Measurements from ENCODE around the gene NHLRC2. TPM values are rescaled to one million over a fixed set of nuclear protein-coding genes. Genes with fewer than 3 reads are reported as not detected.

The NHLRC2 gene
- total and polyA plus RNA-seq, 2 donors from 2014 or later: 4.5 to 40.8 TPM

DNA sequence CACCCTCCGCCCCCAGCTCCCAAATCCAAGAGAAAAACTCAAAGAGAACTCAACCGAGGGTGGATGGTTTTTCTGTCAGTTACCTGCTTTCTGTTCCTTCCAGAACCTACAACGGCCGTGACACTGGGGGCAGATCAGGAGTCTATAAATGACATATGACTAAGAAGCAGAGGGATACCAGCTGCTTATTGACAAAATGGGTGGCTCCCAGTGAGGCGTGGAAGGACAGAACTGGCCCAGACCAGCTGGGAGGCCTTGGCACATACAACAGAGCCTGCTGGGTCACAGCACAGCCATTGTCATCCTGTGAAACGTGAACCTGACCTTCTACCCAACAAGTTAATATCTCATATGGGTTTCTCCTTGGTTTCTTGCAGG, 104.9 kb downstream of the NHLRC2 start:
- intact Hi-C loops (cut with DNase I): no loop called here
- FAIRE-seq: no peak
- Histone ChIP-seq H3K4me3 (ENCODE audit: low read length in 3 of 3) (no peak overlapping the region), H3K9ac (ENCODE audit: low read length in 3 of 3) (no peak overlapping the region), H3K36me3 (ENCODE audit: control insufficient read depth in 2 of 3, insufficient read depth in 3 of 3, low read length in 3 of 3) (no peaks in the 10 kb centered on the region), H3K4me1 (ENCODE audit: control insufficient read depth in 2 of 3, insufficient read depth in 2 of 3, low read depth in 1 of 3, low read length in 3 of 3) (peaks cover 0 to 8% (median 8%) of the 10 kb centered on the region in 3 donors), H3K27me3 (ENCODE audit: control insufficient read depth, insufficient read depth, low read length) (no peaks in the 10 kb centered on the region), H3K9me3 (ENCODE audit: control insufficient read depth in 2 of 3, insufficient read depth in 1 of 3, low read length in 3 of 3) (no peaks in the 10 kb centered on the region), H3K27ac (ENCODE audit: low read depth in 2 of 2, low read length in 2 of 2) (peak overlapping the region in 1 of 2 donors; percentile 62)
- TF ChIP-seq, protein P1, sequence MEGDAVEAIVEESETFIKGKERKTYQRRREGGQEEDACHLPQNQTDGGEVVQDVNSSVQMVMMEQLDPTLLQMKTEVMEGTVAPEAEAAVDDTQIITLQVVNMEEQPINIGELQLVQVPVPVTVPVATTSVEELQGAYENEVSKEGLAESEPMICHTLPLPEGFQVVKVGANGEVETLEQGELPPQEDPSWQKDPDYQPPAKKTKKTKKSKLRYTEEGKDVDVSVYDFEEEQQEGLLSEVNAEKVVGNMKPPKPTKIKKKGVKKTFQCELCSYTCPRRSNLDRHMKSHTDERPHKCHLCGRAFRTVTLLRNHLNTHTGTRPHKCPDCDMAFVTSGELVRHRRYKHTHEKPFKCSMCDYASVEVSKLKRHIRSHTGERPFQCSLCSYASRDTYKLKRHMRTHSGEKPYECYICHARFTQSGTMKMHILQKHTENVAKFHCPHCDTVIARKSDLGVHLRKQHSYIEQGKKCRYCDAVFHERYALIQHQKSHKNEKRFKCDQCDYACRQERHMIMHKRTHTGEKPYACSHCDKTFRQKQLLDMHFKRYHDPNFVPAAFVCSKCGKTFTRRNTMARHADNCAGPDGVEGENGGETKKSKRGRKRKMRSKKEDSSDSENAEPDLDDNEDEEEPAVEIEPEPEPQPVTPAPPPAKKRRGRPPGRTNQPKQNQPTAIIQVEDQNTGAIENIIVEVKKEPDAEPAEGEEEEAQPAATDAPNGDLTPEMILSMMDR (IDR thresholded peaks at IDR 0.05; ENCODE audit: borderline replicate concordance, extremely low read depth, insufficient read depth): no peak
- DNase-seq: no peak

DNA sequence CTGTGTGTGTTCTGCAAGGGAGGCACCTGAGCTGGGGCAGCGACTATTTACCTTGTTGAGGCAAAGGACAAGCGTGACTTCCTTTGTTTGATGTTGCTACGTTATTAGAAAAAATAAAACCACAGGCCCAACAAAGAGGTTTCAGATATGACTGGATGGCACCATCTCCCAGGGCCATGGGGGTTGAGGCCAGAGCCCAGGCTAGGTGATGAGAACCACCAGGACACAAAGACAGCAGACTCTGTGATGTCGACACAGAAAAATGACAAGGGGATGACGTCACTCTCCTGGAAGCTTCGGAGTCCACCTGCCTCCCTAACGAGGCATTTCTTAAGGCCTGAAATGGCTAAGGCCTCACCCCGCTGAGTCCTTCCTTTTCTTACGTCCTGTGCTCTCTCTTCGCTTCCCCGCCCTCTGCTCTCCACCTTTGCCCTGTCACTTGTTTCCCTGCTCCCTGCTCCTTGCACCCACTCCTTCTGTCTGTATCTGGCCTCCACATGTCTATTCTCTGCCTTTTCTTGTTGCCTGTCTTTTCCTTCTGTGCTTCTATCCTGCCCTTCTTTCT, 106.2 kb downstream of the NHLRC2 start:
- Histone ChIP-seq H3K4me1 (ENCODE audit: control insufficient read depth in 2 of 3, insufficient read depth in 2 of 3, low read depth in 1 of 3, low read length in 3 of 3) (peaks cover 0 to 8% (median 8%) of the 10 kb centered on the region in 3 donors), H3K9me3 (ENCODE audit: control insufficient read depth in 2 of 3, insufficient read depth in 1 of 3, low read length in 3 of 3) (no peaks in the 10 kb centered on the region), H3K27ac (ENCODE audit: low read depth in 2 of 2, low read length in 2 of 2) (peak overlapping the region in 1 of 2 donors; percentile 14), H3K4me3 (ENCODE audit: low read length in 3 of 3) (no peak overlapping the region), H3K9ac (ENCODE audit: low read length in 3 of 3) (no peak overlapping the region), H3K27me3 (ENCODE audit: control insufficient read depth, insufficient read depth, low read length) (no peaks in the 10 kb centered on the region), H3K36me3 (ENCODE audit: control insufficient read depth in 2 of 3, insufficient read depth in 3 of 3, low read length in 3 of 3) (no peaks in the 10 kb centered on the region)
- DNase-seq: peak in 2 of 5 donors; percentile 31 to 37
- intact Hi-C loops (cut with DNase I): no loop called here
- TF ChIP-seq, protein P1 (IDR thresholded peaks at IDR 0.05; ENCODE audit: borderline replicate concordance, extremely low read depth, insufficient read depth): no peak
- FAIRE-seq: no peak

DNA sequence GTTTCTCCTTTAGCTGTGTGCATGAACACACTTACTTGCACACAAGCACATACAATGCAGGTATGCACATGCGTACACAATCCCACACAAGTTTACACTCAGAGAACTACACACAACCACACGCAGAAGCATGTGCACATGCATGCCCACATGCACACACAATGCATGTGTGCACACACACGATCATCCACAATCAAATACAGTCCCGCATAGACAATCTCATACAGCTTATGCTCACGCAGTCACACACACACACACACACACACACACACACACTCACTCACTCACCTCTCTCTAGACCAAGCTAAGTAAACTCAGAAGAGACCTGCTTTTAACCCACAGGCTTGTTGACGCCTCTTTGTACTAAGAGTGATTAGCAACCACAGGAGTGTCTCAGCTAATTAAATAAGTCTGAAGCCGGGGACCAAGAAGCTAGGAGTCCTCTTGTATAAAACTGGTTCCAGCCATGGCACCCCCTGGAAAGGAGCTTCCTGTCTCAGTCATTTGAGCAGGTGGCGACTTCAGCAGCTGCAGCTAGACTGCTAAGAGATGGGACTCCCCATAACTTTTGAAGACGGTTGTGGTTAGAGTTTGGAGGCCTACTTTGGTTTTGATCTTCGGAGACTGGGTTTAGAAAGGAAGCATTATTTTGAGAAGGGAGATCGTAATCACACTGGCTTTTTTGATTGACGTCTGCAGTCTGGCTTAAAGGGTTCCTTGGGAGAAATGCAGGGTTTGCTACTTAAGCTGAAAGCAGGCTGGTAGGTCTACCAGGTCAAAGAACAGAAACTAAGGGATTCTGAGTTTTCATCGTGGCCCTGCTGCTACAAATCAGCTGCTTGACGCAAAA, 106.9 kb downstream of the NHLRC2 start:
- DNase-seq (no peak), FAIRE-seq (no peak)
- Histone ChIP-seq H3K27ac (ENCODE audit: low read depth in 2 of 2, low read length in 2 of 2) (peak overlapping the region in 1 of 2 donors; percentile 14), H3K4me3 (ENCODE audit: low read length in 3 of 3) (no peak overlapping the region), H3K9me3 (ENCODE audit: control insufficient read depth in 2 of 3, insufficient read depth in 1 of 3, low read length in 3 of 3) (no peaks in the 10 kb centered on the region), H3K36me3 (ENCODE audit: control insufficient read depth in 2 of 3, insufficient read depth in 3 of 3, low read length in 3 of 3) (no peaks in the 10 kb centered on the region), H3K27me3 (ENCODE audit: control insufficient read depth, insufficient read depth, low read length) (no peaks in the 10 kb centered on the region), H3K9ac (ENCODE audit: low read length in 3 of 3) (no peak overlapping the region), H3K4me1 (ENCODE audit: control insufficient read depth in 2 of 3, insufficient read depth in 2 of 3, low read depth in 1 of 3, low read length in 3 of 3) (peaks cover 0 to 8% (median 8%) of the 10 kb centered on the region in 3 donors)
- TF ChIP-seq, protein P1 (IDR thresholded peaks at IDR 0.05; ENCODE audit: borderline replicate concordance, extremely low read depth, insufficient read depth): no peak
- intact Hi-C loops (cut with DNase I): no loop called here

Data from kidney (tissue), 14 donors.